GM19193 (cell line): ENCODE data around the gene DOCK1.

Experiments used
- POLR2A ChIP-seq: IDR thresholded peaks from 4 replicates; pipeline ENCODE4 v1.6.1; 2011; ENCODE audit not compliant: insufficient read depth, insufficient read length; ENCODE audit errors: extremely low read depth

The DOCK1 gene

DNA sequence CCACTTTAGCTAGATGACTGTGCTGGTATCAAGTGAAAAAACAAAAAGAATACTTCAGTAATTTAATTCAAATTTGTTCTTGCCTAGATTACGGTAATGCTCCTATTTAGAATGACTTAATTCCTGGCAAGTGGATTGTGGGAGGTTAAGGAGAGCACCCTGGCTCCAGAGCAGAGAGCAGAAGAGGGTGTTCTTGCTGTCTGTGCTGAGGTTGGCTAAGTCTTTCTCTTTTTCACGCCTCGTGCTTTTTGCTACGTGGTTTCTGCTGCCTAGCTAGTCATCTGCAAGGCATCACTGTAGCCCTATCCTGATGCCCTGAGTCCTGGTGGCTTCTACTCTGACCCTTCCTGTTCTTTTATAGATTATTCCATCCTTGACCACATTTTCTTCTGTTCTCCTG is 189.8 kb downstream of the DOCK1 start:
- TF ChIP-seq POLR2A = no peak

- TF ChIP-seq POLR2A = no peak
These were observed 195.9 kb downstream of the DOCK1 start for GRCh38 chr10:127100983-127101615.

DNA sequence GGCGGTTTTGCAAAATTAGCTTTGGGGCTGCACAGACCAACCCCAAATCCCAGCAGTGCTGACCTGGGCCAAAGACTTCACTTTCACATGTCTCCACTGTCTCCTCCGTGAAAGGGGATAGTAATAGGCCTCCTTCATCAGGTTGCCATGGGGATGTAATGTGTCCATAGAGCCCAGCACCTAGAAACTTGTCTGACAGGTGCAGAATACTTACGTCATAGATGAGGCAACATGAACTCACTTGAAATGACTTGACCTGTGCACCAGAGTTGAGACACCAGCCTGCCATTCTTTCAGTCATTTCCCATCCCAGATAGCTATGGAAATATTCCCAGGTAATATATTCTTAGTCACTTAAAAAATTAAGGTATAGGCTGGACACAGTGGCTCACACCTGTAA is 196.9 kb downstream of the DOCK1 start:
- TF ChIP-seq POLR2A = no peak

- no peak for TF ChIP-seq POLR2A
These were observed 209.9 kb downstream of the DOCK1 start for GRCh38 chr10:127115100-127115499.

GRCh38 chr10:127117125-127117524 is 211.9 kb downstream of the DOCK1 start:
- TF ChIP-seq POLR2A = no peak

- no peak for TF ChIP-seq POLR2A
These were observed 212.8 kb downstream of the DOCK1 start for GRCh38 chr10:127118034-127118433.

GRCh38 chr10:127119936-127120335 is 214.7 kb downstream of the DOCK1 start:
- no peak for TF ChIP-seq POLR2A

- TF ChIP-seq POLR2A = no peak
These were observed 217.6 kb downstream of the DOCK1 start for GRCh38 chr10:127122831-127123230.

GRCh38 chr10:127123626-127124025 is 218.4 kb downstream of the DOCK1 start:
- no peak for TF ChIP-seq POLR2A

- no peak for TF ChIP-seq POLR2A
These were observed 220.1 kb downstream of the DOCK1 start for GRCh38 chr10:127125331-127125730.

- TF ChIP-seq POLR2A = no peak
These were observed 222.6 kb downstream of the DOCK1 start for GRCh38 chr10:127127822-127128221.

GRCh38 chr10:127129104-127129503 is 223.9 kb downstream of the DOCK1 start:
- TF ChIP-seq POLR2A = no peak

DNA sequence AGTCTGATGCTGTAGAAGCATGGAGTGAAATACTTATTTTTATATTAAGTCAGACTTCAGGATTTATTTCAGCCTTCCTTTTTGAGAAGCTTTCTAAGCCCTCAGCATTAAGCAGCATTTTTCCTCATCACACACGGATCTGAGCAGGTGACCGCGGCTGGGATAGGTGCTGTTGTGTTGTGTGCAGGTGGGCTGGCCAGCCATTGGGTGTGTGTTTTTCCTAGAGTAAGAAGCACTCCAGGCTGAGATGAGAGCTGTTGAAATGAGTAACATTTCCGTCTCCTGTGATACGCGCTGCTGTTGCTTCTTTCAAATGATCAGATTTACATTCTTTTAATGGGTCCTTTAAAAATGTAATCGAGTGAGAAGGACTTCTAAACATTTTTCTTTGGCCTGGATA is 227.2 kb downstream of the DOCK1 start:
- TF ChIP-seq POLR2A = no peak

DNA sequence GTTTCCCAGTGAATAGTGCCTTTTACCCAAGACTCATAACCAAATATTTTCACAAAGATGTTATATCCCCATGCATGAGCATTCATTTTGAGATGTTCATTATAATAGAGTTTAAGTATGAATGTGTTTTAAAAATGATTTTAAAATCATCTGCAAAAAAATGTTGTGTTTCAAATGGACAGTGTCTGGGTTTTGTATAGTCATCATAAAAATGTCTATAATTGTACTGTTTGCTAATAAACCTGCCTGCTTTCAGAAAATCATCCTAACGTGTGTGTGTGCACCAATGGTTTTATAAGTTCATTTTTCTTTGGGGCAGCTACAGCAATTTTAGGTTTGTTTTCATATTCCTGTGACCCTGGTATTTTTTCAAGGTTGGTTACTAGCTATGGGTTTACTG is 228.0 kb downstream of the DOCK1 start:
- TF ChIP-seq POLR2A = no peak

DNA sequence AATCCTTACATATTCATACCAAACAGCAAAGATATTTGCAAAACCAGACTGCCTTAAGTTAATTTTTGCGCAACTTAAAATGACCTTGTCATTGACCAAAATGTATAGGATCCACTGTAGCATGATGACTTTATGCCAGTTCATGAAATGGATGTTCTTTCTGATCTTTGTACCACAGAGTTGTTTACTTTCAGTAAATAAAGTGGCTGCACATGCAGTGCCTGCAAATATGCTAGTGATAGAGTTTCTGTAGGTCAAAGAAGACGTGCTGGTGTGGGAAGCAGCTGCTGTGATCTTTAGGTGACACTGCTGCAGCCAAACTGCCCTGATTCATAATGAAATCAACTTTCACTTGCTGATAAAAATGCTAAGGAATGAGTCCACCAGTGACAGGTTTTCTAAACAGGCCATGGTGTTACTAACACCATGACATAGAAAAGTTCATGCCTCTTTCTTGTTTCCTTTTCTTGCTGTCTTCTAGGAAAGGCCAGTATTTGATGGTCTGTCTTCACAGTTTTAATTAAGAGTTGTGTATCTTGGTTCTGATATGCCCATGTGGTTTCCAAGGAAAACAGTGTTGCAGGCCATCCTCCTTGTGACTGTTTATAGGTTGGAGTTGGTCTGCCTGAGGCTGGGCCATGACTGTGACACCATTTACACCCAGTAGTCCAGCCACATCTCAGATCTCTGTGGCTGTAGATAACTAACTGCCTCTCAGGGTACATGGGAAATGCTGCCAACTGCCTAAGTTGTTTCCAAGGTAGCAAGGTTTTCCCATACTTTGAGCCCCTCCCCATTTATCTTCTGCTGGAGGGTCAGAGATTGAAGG is 228.7 kb downstream of the DOCK1 start:
- no peak for TF ChIP-seq POLR2A

- no peak for TF ChIP-seq POLR2A
These were observed 230.8 kb downstream of the DOCK1 start for GRCh38 chr10:127135844-127136577.

- no peak for TF ChIP-seq POLR2A
These were observed 232.2 kb downstream of the DOCK1 start for GRCh38 chr10:127137391-127137790.

DNA sequence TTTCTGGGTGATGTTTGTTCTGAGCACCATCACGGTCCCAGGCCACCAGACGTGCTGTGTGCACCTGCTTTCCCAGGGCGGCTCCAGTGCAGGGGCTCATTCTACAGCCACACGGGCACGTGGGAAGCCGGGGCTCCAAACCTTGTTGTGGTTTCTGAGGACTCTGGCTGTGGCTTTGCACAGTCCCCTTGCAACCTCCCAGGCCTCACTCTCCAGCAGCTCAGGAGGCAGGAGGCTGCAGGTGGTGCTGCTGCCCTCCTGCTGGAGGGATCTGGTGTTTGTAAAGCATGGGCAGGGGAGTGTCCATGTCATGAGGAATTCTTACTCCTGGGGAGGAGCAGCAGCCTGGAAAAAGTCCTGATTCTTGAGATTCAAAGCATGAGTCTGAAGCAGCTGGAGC is 236.9 kb downstream of the DOCK1 start:
- TF ChIP-seq POLR2A = no peak
